GM18519 (cell line): ENCODE measurements around the gene ME3.
"Not testable (repeated sequence)": the region's sequence is repeated elsewhere in the genome, so short reads cannot be mapped to it uniquely, and the experiment has no call there.

Source experiments
- ATAC-seq: cut with Tn5 transposase; IDR thresholded peaks from one replicate; pipeline ENCODE4 v1.9.1; 2021; ENCODE audit warnings: mild to moderate bottlenecking, moderate library complexity; ENCODE audit not compliant: unreplicated experiment, low FRiP score

ME3 gene

GRCh38 chr11:86446924-86447285 lies 225.5 kb downstream of the ME3 start:
- ATAC-seq, result no peak

- no peak for ATAC-seq
Observed at GRCh38 chr11:86446163-86446923, 226.1 kb downstream of the ME3 start.

- ATAC-seq, result no peak
Observed at GRCh38 chr11:86444981-86445380, 227.4 kb downstream of the ME3 start.

DNA sequence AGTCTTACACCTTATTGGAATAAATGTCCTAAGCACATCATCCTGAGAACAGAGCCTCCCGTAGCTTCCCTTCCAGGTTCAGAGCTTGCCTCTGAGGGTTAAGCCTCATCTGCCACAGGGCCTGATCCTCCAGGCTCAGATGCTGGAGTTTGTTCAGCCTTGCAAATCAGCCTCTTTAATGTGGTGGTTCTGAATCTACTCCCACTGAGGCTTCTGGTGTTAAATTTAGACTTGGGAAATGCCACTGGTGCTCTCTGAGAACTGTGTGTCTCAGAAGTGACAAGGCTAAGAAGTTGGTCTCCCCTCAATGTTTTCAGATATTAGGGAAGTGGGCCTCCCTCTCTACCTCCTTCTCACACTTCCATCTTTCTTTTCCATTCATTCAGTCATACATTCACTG lies 229.0 kb downstream of the ME3 start:
- no peak for ATAC-seq

DNA sequence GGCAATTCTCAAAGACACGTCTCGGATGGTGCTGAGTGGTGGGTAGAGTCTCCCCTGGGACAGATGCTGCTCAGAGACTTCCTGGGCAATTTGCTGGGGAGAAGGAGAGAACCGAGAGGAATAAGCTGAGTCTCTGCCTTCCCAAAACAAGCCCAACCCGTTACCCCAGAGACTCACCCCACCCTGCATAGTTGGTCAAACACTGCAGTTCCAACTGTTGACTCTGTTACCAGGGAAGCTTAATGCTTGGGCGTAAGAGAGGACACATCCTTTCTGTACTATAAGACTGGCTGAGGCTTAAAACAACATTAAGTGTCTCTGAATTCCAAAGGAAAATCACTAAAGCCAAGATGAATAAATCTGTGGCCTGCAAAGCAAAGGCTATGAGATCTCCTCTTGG lies 229.6 kb downstream of the ME3 start:
- no peak for ATAC-seq

DNA sequence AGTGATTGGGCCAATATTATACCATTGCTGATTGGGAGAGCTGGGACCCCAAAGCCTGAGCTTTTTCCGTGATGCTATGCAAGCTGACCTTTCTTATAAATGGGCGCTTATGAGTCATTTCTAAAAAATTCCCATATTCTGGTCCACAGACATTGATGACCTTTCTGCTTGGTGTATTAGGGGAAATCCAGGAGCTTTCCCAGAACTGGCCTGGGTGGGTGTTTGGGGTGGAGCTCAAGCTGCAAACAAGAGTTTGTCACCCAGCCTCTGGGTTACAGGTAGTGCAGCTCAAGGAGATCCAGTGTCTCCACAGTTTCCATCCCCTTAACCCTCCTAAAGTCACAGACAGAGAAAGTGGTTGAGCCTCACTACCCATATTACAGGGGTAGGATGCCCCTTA lies 230.0 kb downstream of the ME3 start:
- no peak for ATAC-seq

GRCh38 chr11:86440843-86441242 lies 231.6 kb downstream of the ME3 start:
- no peak for ATAC-seq

DNA sequence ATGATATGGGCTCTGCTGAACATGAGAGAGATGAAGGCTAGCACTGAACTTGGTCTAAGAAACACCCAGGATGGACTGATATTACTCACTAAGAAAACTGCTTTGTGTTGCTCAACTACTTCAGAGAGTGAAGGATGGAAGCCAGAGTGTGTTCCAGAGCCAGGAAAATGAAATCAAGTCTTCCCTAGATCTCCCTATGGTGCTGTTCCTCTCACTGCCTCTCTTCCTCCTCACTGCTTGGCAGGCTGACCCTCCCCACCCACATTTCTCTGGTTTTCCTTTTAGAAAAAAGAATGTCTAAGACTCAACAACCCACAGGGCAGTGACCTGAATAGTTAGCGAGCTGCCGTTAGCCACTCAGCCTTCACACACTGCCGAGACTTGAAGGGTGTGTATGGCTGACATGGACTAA lies 232.1 kb downstream of the ME3 start:
- ATAC-seq, result no peak

- ATAC-seq, result no peak
Observed at GRCh38 chr11:86438685-86439084, 233.7 kb downstream of the ME3 start.

- no peak for ATAC-seq
Observed at GRCh38 chr11:86435711-86436110, 236.7 kb downstream of the ME3 start.

DNA sequence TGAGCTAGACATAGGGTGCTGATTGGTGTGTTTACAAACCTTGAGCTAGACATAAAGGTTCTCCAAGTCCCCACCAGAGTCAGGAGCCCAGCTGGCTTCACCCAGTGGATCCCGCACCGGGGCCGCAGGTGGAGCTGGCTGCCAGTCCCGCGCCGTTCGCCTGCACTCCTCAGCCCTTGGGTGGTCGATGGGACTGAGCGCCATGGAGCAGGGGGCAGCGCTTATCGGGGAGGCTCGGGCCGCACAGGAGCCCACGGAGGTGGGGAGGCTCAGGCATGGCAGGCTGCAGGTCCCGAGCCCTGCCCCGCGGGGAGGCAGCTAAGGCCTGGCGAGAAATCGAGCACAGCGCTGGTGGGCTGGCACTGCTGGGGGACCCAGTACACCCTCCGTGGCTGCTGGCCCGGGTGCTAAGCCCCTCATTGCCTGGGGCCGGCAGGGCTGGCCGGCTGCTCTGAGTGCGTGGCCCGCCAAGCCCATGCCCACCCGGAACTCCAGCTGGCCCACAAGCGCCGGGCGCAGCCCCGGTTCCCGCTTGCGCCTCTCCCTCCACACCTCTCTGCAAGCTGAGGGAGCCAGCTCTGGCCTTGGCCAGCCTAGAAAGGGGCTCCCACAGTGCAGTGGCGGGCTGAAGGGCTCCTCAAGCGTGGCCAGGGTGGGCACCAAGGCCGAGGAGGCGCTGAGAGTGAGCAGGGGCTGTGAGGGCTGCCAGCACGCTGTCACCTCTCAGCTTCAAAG lies 238.9 kb downstream of the ME3 start:
- not testable (repeated sequence) for ATAC-seq

DNA sequence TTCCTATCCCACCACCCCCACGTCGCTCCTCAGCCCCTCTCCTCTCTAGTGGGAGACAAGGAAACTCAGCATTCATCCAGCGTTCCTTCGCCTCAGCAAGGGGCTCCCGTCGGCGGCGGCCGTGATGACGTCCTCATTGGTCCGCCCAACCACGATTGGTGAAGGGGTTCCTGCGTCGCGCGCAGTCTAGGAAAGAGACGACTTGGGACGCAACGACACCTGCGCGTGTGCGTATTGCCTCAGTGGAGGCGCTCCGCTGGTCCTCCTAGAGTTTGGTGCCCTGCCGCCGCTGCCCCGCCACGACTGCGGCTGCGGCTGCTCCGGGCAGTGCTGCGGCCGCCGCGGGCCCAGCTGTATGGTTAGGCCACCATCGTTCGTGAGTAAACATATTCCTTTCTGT lies 241.2 kb downstream of the ME3 start:
- no peak for ATAC-seq

- ATAC-seq, result no peak
Observed at GRCh38 chr11:86427441-86427840, 245.0 kb downstream of the ME3 start.

DNA sequence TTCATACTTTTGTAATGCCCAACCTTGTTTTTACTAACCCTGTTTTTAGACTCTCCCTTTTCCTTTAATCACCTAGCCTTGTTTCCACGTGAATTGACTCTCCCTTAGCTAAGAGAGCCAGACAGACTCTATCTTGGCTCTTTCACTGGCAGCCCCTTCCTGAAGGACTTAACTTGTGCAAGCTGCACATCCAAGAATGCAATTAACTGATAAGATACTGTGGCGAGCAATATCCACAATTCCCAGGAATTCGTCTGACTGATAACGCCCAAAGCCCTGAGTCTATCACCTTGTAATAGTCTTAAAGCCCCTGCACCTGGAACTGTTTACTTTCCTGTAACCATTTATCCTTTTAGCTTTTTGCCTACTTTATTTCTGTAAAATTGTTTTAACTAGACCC lies 248.9 kb downstream of the ME3 start:
- not testable (repeated sequence) for ATAC-seq

- ATAC-seq, result no peak
Observed at GRCh38 chr11:86422371-86422770, 250.0 kb downstream of the ME3 start.

DNA sequence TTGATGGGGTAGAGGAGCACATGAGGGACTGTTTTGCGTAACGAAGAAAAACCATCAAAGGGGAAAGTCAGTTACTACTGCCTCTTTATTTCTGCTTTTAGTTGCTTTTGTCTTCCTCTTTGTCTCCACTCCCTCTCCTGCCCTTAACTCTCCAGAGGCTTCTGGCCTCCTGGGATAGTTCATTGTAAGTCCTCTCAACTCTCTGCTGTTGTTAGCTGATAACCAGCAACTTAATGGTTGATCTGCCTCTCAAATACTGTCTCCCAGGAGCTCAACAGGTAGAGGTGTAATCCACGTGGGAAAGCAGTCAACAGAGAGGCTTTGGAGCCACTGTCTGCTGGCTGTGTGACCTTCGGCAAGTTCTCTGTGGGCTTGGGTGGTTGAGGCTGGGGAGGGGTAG lies 250.5 kb downstream of the ME3 start:
- no peak for ATAC-seq

DNA sequence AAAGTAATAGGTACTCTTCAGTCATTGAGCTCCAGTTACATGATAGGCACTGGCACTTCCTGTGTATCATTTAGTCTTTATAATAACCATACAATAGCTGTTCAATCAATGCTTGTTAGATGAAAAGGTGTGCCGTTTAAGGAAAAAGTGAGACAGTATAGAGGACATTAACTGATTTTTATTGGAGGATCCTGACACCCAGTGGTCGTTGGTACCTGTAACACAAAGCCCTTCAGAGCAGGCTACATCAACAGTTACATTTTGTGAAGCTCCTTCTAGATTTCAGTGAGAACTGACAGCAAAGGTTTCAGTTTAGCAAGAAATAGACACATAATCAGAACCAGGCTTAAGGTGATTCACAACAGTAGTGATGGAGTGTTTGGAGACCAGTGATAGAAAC lies 253.5 kb downstream of the ME3 start:
- ATAC-seq, result no peak

DNA sequence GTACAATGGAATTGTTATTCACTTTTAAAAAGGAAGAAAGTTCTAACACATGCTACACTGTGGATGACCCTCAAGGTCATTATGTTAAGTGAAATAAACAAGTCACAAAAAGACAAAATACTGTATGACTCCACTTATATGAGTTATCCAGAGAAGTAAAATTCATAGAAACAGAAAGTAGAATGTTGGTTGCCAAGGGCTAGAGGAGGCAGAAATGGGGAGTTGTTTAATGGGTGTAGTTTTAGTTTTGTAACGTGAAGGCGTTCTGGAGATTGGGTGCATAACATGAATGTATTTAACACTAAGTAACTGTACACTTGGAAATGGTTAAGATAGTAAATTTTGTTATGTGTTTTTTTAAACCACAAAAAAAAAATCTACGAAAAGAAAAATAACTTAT lies 253.9 kb downstream of the ME3 start:
- no peak for ATAC-seq

GRCh38 chr11:86418106-86418505 lies 254.3 kb downstream of the ME3 start:
- ATAC-seq, result no peak

GRCh38 chr11:86416951-86417350 lies 255.5 kb downstream of the ME3 start:
- ATAC-seq, result not testable (repeated sequence)

- no peak for ATAC-seq
Observed at GRCh38 chr11:86416494-86416893, 255.9 kb downstream of the ME3 start.

DNA sequence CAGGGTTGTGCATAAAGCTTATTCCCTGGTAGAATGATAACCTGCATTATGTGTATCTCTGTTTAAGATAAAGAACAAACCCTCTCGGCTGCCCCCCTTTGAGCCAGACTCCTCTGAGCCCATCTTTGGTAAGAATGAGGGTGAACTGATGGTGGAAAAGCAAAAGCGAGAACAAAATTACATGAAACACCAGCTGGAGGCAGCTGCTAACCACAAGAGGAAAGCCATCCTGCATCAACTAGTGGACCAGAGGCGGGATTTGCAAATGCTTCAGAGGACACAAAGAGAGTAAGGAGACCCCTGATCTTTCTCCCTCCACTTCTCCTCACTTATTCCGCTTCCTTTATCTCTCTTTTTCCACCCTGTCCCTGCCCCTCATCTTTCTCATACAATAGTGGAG lies 257.4 kb downstream of the ME3 start:
- no peak for ATAC-seq
